HepG2 (cell line): ENCODE measurements around the gene KIAA1549.

ENCODE experiments used
- CREB3 ChIP-seq: sonication (generic); formaldehyde crosslinking; IDR thresholded peaks from 2 replicates; pipeline ENCODE4 v1.5.0; 2020; ENCODE audit warnings: missing genetic modification reagents
- FOXA1 ChIP-seq, 2 experiments: fragments of 450-650 bp in 1 of 2; sonication (generic) in 1 of 2; formaldehyde crosslinking in 1 of 2; IDR thresholded peaks; 2 replicates each; pipeline versions ENCODE4 v1.4.0 to v1.6.1; 2016 to 2020; ENCODE audit warnings: missing genetic modification reagents in 1 of 2
- KLF6 ChIP-seq: IDR thresholded peaks from 2 replicates; pipeline ENCODE4 v1.8.0; 2016; ENCODE audit warnings: missing biosample characterization, missing genetic modification reagents
- TBL1XR1 ChIP-seq: fragments of 150-350 bp; IDR thresholded peaks from 2 replicates; pipeline ENCODE4 v1.6.1; 2014; ENCODE audit warnings: borderline replicate concordance, low read length; ENCODE audit not compliant: partially characterized antibody
- TFDP1 ChIP-seq: IDR thresholded peaks from 2 replicates; pipeline ENCODE4 v1.6.1; 2016; ENCODE audit warnings: missing compliant biosample characterization, missing genetic modification reagents, borderline replicate concordance
- ZNF614 ChIP-seq: IDR thresholded peaks from 2 replicates; pipeline ENCODE4 v1.6.1; 2018; ENCODE audit warnings: missing biosample characterization, missing genetic modification reagents, inconsistent platforms, borderline replicate concordance

GRCh38 chr7:138952791-138953190 lies 28.4 kb downstream of the KIAA1549 start:
- TF ChIP-seq FOXA1 (IDR thresholded peaks at IDR 0.05) = no peak
- no peak for TF ChIP-seq FOXA1 (CRISPR knock-in tag; IDR thresholded peaks at IDR 0.05)
- TF ChIP-seq TFDP1 (CRISPR knock-in tag) = no peak
- no peak for TF ChIP-seq ZNF614 (CRISPR knock-in tag)
- no peak for TF ChIP-seq TBL1XR1
- TF ChIP-seq KLF6 = no peak
- TF ChIP-seq CREB3 (CRISPR knock-in tag) = no peak
